ENCODE data around the gene NMNAT3.

The NMNAT3 gene

GRCh38 chr3:139555249-139555648, 122.5 kb downstream of the NMNAT3 start:
- DNase-seq (ENCODE audit: extremely low spot score), result no peak
- POLR2A ChIA-PET, result no interaction called here
- CTCF ChIA-PET, result no interaction called here
- no peak for TF ChIP-seq CTCF (IDR thresholded peaks at IDR 0.05; ENCODE audit: control extremely low read depth, extremely low read depth, low read depth, missing control alignments)

GRCh38 chr3:139554628-139555027, 123.1 kb downstream of the NMNAT3 start:
- DNase-seq (ENCODE audit: extremely low spot score), result no peak
- no peak for TF ChIP-seq CTCF (IDR thresholded peaks at IDR 0.05; ENCODE audit: control extremely low read depth, extremely low read depth, low read depth, missing control alignments)
- ChIA-PET CTCF (no interaction called here), POLR2A (no interaction called here)

GRCh38 chr3:139552632-139553365, 125.0 kb downstream of the NMNAT3 start:
- no peak for TF ChIP-seq CTCF (IDR thresholded peaks at IDR 0.05; ENCODE audit: control extremely low read depth, extremely low read depth, low read depth, missing control alignments)
- no peak for DNase-seq (ENCODE audit: extremely low spot score)
- ChIA-PET POLR2A (no interaction called here), CTCF (interaction anchor here (0.9 to 1.8 kb wide), 5 partner anchors 8 to 125 kb away, joined by 3 to 5 read pairs (median 3); no protein-coding TSS in a partner anchor)

GRCh38 chr3:139548801-139549200, 129.0 kb downstream of the NMNAT3 start:
- POLR2A ChIA-PET, result no interaction called here
- CTCF ChIA-PET, result no interaction called here
- no peak for TF ChIP-seq CTCF (IDR thresholded peaks at IDR 0.05; ENCODE audit: control extremely low read depth, extremely low read depth, low read depth, missing control alignments)
- no peak for DNase-seq (ENCODE audit: extremely low spot score)

GRCh38 chr3:139547666-139548065, 130.1 kb downstream of the NMNAT3 start:
- ChIA-PET CTCF (no interaction called here), POLR2A (no interaction called here)
- no peak for TF ChIP-seq CTCF (IDR thresholded peaks at IDR 0.05; ENCODE audit: control extremely low read depth, extremely low read depth, low read depth, missing control alignments)
- no peak for DNase-seq (ENCODE audit: extremely low spot score)

GRCh38 chr3:139546772-139547171, 131.0 kb downstream of the NMNAT3 start:
- DNase-seq (ENCODE audit: extremely low spot score), result no peak
- CTCF ChIA-PET, result no interaction called here
- POLR2A ChIA-PET, result no interaction called here
- TF ChIP-seq CTCF (IDR thresholded peaks at IDR 0.05; ENCODE audit: control extremely low read depth, extremely low read depth, low read depth, missing control alignments), result no peak

Data from GM10248 (cell line).